Activated effector memory CD4-positive, alpha-beta T cell treated with anti-CD3 and anti-CD28 coated beads, Interleukin-2, amount 50 U/mL, for 16 hours (primary cell): Measurements from ENCODE around the gene CLCF1.
"Not testable (repeated sequence)": the region's sequence is repeated elsewhere in the genome, so short reads cannot be mapped to it uniquely, and the experiment has no call there.

Experiments used
- DNase-seq: peaks from one replicate; pipeline ENCODE4 v3.0.0-alpha.2; 2020

Gene CLCF1

DNA sequence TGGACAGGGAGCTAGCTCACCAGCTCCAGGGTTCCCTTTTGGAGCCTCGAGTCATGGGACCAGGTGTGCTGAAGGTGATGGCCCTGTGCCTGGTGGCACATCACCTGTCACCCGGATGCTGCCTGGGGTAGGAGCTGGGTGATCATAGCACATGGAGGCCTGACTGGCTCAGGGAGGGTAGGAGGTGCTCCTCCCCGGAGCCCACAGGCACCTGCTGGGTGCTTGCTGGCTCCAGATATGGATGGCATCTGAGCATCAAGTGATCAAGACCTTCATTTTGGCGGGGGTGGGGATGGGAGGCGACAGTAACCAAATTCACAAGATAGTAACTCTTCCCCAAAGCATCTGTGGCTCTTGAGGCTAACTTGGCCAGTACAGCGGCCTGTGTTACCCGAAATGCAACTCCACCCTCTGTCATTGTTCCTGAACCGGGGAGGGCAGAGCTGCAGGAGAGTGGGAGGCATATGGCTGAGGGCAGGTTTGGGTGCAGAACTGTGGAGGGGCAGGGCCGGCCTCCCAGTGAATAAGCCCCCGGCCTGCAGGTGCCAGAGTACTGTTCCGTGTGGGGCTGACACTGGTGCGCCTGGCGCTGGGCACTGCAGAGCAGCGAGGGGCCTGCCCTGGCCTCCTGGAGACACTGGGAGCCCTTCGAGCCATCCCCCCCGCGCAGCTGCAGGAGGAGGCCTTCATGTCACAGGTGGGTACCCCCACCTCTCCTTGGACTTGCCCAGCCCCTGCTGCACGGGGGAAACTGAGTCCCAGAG is 35.2 kb upstream of the CLCF1 start:
- DNase-seq = no peak

DNA sequence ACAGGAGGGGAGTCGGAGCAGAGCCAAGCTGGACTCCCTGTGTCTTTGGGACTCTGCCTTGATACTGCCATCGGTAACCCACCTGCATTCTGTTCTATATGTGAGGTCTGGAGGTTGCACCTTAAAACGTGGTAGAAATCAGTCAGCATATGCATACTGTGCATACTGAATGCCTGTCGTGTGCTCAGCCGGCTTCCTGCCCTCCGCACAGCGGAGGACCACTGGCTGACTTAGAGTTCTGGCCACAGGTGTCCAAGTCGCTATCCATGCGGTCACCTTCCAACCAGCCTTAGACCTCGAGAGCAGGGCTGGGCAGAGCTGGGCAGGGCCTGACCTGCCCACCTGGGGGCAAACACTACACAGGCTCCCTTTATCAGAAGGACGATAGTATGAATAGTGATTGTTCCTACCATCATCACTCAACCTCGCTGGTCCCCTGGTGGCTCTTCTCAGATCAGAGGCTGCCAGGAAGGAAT is 34.3 kb upstream of the CLCF1 start:
- no peak for DNase-seq

DNA sequence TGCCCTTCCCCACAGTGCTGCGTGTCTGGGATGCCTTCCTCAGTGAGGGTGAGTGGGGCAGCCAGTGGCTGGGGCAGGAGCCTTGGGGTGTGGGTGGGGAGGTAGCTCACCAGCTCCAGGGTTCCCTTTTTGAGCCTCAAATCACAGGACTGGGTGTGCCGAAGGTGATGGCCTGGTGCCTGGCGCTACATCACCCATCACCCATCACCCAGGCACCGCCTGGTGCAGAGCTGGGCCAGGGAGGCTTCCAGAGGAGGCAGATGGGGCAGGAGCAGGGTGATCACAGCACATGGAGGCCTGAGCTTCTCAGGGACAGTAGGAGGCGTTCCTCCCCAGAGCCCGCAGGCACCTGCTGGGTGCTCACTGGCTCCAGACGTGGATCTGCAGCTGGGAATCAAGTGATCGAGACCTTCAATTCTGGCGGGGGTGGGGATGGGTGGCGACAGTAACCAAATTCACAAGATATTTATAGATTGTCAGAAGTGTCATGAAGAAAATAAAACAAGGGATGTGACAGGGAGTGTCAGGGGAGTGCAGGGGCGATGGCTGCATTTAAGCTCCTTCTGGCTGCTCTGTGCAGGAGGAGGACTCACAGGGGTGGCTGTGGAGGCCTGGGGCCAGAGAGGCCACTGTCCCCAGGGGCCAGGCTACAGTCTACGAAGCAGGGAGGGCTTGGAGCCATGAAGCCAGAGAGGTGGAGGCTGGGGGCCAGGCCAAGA is 33.7 kb upstream of the CLCF1 start:
- no peak for DNase-seq

DNA sequence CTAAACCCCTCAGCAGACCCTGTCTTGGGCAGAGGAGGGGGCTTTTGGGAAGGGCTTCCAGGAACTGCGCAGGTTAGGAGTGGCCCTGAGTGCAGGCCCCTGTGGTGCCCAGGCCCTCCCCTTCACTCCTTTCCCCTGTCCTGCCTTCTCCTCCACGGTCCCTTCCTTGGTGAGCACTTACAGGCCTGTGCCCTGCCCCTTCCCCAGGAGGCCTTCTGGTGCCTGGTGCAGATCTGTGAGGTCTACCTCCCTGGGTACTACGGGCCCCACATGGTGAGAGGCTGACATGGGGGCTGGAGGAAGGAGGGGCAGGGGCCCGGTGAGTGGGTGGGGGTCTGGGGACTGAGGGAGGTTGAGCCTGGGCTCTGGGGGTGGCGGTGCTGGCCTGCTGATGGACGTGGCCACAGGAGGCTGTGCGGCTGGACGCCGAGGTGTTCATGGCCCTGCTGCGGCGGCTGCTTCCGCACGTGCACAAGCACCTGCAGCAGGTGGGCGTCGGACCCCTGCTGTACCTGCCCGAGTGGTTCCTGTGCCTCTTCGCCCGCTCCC is 33.1 kb upstream of the CLCF1 start:
- no peak for DNase-seq

DNA sequence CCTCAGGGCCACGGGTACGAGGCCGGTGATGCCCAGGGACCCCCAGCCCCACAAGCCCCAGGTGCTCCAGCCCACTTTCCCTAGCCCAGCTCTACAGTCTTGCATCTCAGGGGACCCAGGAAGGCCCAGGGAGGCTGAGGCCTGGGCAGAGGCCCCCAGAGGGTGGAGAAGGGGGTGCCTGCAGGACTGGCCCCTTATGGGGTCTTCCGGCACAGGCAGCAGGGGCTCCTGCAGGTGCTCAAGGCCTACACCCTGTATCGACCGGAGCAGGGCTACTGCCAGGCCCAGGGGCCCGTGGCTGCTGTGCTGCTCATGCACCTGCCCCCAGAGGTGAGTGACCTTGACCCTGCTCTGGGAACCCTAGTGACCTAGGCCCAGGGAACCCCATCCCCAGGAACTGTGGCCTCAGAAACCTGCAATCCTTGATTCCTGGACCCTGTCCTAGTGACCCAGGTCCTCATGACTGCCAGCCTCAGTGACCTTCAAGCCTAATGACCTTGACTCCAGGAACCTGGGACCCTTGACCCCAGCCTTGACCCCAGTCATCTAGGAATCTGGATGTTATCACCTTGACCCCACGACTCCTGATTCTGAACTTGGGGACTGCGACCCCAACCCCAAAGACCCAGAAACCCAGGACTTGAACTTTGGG is 32.4 kb upstream of the CLCF1 start:
- DNase-seq = no peak

DNA sequence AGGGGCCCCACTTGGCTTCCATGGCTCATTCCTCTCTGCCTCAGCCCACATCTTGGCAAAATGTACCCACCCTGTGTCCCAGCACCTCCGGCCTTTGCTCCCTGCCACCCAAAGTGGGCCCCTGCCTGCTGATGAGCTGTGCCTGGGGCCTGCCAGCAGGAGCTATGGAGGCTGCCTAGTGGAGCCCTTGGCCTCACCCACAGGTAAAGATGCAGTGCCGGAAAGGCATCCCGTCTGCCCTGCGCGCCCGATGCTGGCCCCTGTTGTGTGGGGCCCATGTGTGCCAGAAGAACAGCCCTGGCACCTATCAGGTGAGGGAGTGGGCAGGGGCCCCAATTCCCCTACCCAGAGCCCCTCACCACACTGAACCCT is 31.8 kb upstream of the CLCF1 start:
- DNase-seq = peak; percentile 75

DNA sequence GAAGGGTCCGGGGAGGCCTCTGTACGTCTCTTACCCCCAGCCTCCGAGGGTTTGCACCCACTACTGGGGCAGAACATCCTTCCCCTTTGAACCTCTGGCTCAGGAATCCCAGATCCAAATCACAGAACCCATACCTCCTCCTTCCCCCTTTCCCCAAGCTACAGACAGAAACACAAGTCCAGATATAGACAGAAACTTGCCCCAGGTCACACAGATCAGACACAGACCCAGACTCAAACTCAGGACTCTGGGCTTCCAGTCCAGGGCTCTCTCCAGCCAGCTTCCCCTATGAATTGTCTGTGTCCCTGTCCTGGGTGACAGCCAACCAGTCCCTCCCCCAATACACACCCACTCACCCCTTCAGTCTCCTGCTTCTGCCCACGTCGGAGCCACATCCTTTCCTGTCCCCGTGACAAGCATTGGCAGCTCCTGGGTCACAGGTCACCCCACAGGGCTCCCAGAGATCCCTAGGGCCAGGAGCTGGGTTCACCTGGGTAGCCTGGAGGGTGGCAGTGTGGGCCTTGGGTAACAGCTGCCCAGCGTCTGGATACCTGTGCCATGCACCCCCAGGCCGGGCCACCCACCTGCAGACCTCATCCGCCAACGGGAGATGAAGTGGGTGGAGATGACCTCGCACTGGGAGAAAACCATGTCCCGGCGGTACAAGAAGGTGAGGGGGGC is 31.3 kb upstream of the CLCF1 start:
- DNase-seq = peak; percentile 83

DNA sequence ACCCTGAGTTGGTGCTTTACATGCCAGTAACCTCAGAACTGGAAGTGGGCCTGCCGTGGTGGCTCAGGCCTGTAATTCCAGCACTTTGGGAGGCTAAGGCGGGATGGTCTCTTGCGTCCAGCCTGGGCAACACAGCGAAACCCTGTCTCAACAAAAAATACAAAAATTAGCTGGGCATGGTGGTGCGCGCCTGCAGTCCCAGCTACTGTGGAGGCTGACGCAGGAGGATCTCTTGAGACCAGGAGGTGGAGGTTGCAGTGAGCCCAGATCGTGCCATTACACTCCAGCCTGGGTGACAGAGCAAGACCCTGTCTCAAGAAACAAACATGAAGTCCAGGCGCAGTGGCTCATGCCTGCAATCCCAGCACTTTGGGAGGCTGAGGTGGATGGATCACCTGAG is 29.7 kb upstream of the CLCF1 start:
- not testable (repeated sequence) for DNase-seq

DNA sequence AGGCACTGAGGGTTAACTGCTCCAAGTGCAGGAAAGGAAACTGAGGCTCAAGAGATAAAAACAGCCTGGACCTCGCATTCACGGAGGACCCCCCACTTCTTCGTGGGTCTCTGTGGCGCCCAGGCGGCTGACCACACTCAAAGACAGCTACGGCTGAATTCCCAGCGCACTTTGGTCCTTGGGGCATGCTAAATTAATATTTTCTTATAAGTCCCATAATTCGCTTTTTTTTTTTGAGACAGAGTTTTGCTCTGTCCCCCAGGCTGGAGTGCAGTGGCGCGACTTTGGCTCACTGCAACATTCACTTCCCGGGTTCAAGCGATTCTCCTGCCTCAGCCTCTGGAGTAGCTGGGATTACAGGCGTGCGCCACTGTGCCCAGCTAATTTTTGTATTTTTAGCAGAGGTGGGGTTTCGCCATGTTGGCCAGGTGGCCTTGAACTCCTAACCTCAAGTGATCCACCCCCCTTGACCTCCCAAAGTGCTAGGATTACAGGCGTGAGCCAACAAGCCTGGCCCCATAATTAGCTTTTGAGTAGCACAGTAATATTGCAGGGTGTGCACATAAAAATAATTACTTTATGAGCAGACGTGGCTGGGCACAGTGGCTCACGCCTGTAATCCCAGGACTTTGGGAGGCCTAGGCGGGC is 28.9 kb upstream of the CLCF1 start:
- not testable (repeated sequence) for DNase-seq

DNA sequence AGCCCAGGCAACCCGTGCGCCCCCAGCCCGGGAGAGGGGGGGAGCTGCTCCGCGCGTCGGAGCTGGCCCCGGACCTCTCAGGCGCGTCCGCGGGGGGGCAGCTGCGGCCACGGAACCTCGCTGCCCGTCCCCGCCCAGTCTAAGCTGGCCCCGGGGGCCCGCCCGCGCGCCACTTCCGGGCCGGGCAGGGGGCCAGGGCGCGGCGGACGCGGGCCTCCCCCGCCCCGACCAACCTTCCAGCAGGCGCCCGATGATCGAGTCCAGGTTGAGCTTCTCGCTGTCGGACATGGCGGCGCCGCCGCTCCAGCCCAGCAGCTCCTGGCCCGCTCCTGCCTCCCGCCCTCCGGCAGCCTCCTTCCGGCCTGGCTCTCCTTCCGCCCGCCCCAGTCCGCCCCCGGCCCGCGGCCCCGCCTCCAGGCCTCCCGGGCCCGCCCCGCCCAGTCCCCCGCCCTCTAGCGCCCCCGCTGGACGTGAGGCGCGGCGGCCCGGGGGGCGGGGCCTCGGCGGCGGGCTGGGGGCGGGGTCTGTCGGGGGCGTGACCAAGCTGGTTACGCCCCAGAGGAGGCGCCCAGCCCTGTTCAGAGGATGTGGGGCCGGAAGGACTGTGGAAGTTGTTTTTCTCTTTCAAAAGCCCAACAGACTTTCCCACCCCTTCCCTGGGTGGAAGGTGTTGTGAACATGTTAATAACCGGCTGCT is 28.2 kb upstream of the CLCF1 start, which contains the start of gene PPP1CA:
PPP1CA (minus strand) TSS at position 364 of the 697 bp plus-strand sequence; CDS start at position 288, 76 bp downstream.
- DNase-seq = peak; percentile 96

DNA sequence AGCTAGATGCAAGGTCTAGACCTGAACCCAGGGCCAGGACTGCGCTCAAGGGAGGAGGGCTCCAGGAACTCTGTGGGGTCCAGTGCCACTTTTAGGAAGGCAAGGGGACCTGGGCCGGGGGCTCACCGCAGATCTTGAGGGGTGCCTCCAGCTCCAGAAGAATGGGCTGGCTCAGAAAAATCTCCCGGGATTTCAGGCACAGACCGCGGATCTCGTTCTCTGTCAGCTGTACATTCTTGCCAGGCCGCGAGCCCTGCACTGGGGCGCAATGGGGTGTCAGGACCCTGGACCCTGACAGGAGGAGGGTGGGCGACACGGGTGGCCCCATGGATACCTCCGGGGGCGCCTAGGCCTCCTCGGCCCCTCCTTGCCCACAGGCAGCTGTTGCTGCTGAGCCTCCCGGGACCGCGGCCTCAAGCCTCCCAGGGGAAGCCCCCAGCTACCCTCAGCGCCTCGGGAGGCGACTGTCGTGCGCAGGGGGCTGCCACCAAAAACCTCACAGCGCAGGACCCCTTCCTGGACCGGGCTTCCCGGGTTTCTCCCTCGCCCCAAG is 27.6 kb upstream of the CLCF1 start:
- no peak for DNase-seq

DNA sequence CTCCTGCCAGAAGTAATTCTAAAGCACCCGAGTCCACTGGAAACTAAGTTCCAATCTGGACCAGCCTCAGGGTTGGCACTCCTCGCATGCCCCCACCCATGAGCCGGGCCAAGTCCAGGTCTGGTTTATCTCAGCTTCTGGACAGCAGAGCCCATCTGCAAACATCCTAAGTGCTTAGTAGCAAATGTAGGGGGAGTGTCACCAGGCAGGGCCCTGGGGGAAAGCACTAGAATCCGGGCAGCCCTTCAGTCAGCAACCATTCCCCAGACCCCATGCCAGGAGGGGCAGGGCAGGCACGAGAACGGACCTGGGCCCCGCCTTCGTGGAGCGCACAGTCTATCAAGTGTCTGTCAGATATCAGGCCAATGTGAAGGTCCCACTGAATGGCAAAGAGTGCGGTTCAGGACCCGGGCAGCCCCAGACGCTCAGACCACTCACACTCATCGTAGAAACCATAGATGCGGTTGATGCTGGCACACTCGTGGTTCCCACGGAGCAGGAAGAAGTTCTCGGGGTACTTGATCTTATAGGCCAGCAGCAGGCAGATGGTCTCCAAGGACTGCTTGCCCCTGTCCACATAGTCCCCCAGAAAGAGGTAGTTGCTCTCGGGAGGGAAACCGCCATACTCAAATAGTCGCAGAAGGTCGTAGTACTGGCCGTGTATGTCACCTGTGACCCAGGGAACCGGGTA is 27.0 kb upstream of the CLCF1 start:
- no peak for DNase-seq

DNA sequence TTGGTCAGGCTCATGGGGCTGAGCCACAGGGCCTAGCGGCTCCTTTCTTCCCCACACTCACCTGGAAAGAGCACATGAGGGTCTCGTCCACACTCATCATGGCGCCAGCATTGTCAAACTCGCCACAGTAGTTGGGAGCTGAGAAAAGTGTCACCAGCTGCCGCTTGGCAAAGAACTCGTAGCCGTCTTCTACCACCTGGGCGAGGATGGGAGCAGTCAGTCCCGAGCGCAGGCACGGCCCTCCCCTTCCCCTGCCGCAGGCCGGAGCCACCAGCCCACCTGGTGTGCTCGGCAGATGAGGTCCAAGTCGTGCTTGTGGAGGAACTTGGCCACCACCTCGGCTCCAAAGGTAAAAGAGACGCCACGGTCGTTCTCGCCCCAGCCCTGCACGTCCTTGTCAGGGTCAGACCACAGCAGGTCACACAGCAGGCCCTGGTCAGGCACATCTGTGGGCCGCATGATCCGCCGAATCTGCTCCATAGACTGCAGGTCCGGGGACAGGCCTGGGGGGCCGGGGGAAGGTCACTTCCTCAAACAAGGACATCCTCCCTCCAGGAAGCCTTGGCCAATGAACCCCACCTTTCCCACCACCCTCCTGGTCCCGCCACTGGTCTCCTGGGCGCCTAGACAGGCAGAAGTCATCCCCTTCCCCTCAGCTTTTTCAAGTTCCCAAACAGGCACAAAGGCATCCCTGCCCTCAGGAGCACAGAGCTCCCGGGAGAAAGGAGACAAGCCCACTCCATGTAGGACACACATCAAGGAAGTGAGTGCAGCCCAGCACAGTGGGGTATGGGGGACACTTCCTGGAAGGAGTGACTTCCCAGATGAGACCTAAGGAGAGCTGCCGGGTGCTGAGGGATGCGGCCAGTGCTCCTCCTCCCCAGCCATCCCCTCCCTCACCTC is 25.5 kb upstream of the CLCF1 start:
- no peak for DNase-seq

DNA sequence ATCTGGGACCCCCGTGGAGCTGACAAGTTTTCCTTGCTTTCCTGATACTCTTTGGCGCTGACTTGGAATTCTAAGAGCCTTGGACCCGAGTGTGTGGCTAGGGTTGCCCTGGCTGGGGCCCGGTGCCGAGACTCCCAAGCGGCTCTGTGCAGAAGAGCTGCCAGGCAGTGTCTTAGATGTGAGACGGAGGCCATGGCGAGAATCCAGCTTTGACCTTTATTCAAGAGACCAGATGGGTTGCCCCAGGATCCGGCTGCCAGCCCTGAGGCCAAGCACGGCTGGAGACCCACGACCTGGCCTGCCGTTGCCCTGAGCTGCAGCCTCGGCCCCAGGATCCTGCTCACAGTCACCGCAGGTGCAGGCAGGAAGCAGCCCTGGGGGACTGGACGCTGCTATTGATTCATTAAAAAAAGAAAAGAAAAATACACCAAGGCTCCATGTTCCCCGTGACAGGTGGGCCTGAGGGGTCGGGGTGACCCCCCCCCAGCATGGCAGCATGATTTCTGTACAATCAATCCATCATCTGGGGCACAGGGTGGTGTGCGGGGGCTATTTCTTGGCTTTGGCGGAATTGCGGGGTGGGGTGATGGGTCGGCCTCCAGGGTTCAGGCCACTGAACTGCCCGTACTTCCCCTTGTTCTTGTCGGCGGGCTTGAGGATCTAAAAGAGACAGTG is 24.7 kb upstream of the CLCF1 start:
- DNase-seq = no peak

DNA sequence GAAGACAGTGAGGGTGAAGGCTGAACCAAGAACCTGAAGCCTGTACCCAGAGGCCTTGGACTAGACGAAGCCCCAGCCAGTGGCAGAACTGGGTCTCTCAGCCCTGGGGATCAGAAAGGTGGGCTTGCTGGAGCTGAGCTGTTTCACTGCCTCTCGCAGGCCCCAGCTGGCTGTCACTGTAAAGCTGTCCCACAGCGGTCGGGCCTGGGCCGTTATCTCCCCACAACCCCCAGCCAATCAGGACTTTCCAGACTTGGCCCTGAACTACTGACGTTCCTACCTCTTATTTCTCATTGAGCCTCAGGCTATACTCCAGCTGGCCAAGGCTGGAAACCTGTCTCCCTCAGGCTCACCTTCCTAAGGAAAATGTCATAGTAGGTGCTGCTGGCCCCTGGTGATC is 24.1 kb upstream of the CLCF1 start:
- DNase-seq = no peak

DNA sequence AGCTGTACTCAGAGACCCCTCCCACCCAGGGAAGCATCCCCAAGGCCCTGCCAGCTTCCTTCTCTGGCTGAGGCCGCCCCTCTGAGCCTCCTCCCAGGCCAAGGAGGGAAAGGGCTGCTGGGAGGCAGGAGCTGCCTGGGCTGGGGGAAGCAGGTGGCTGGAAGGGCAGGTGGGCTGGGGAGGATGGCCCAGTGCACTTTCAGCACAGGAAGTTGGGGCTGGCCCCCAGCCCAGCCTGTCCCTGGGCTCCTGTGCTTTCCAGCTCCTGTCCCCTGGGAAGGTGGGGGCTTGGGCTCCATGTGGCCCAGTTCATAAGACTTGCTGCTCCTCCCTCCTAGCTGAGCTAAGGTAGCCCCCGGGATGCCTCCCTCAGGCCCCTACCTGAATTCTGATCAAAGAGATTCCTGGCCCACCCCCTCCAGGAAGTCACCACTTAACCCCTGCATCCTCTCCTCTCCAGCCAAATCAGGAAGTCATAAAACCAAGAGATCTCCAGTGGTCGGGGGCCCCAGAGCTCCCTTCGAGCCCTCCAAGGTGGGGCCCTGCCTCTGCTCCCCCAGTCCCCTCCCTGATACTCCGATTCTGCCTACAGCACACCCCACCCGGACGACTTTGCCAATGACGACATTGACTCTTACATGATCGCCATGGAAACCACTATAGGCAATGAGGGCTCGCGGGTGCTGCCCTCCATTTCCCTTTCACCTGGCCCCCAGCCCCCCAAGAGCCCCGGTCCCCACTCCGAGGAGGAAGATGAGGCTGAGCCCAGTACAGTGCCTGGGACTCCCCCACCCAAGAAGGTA is 23.4 kb upstream of the CLCF1 start:
- no peak for DNase-seq

DNA sequence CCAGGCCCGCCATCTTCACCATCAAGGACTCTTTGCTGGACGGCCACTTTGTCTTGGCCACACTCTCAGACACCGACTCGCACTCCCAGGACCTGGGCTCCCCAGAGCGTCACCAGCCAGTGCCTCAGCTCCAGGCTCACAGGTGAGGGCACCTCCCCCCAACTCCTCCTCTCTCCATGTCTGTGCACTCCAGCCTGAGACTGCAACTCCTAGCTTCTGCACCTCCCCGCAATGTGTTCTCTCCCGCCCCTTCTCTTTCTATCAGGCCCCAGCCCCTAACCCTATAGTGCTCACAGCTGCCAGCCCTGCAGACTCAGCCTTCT is 22.8 kb upstream of the CLCF1 start:
- no peak for DNase-seq

DNA sequence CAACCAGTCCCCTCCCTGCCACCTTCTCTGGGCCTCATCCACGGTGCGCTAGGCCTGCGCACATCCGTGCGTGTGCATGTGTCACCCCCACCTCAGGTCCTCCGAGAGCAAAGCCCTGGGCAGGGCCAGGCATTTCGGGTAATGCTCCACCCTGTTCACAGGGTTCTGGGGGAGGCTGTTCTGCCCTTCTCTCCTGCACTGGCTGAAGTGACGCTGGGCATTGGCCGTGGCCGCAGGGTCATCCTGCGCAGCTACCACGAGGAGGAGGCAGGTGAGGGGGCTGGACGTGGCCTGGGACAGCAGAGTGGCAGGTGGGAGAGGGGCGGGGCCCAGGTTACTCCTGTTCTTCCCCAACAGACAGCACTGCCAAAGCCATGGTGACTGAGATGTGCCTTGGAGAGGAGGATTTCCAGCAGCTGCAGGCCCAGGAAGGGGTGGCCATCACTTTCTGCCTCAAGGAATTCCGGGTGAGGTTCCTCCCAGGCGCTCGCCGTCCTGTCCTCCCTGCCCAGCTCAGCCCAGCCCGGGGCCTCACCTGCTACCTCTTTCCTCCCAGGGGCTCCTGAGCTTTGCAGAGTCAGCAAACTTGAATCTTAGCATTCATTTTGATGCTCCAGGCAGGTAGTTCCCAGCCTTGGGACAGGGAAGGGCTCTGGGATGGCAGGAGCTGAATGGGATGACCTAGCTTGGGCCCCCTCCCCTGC is 22.3 kb upstream of the CLCF1 start:
- no peak for DNase-seq
